Pancreas (tissue), 10 donors: ENCODE results near the gene SLC6A19. TPM values are rescaled to one million over a fixed set of nuclear protein-coding genes. Genes with fewer than 3 reads are reported as not detected.

ENCODE experiments used
- ATAC-seq, 4 donors: fragments of 200-7000 bp; cut with Tn5 transposase; one replicate each; pipeline versions ENCODE4 v1.8.0 to v1.9.1; 2020; ENCODE audit warnings: mild to moderate bottlenecking in 4 of 4, moderate library complexity in 4 of 4
- DNase-seq, 6 donors: peaks; one replicate each; pipeline ENCODE4 v3.0.0-alpha.2; 2020
- FAIRE-seq: peaks from 2 replicates; lab custom pipeline; 2012; peaks lifted over from hg19 to GRCh38; lab: Jason Lieb, UNC
- H3K27ac ChIP-seq, 4 donors: fragments of 200-600 bp; sonication (generic); 1 replicate in 3 of 4; 2 replicates in 1 of 4; pipeline versions ENCODE4 v1.5.0 to v1.8.0; 2020
- H3K27me3 ChIP-seq, 4 donors: fragments of 200-600 bp; one replicate each; pipeline ENCODE4 v1.8.0; 2021
- H3K36me3 ChIP-seq, 3 donors: fragments of 200-600 bp; sonication (generic) in 1 of 3; one replicate each; pipeline versions ENCODE4 v1.5.0 to v1.8.0; 2020 to 2021
- H3K4me1 ChIP-seq, 3 donors: fragments of 200-600 bp; one replicate each; pipeline ENCODE4 v1.8.0; 2021
- H3K4me3 ChIP-seq, 4 donors: fragments of 200-600 bp; sonication (generic) in 2 of 4; one replicate each; pipeline versions ENCODE4 v1.5.0 to v1.8.0; 2020 to 2021
- H3K9me3 ChIP-seq, 4 donors: fragments of 200-600 bp; one replicate each; pipeline ENCODE4 v1.8.0; 2021
- WGBS, 2 donors: extraction: QIAGEN DNeasy Blood & Tissue Kit; methylation state at CpG; one replicate each; pipeline ENCODE4 v1.1.7; 2013; 5-methylcytosine and 5-hydroxymethylcytosine counted together
- intact Hi-C, 3 donors: fragments of 100-400 bp; cut with DNase I; formaldehyde crosslinking; loops; one replicate each; pipeline versions ENCODE4 v1.11.1 to v1.14.2; 2022
- polyA plus RNA-seq, 2 donors: library from polyadenylated mRNA; stranded (reverse); fragments of 200-250 nt; gene quantifications; one replicate each; pipeline ENCODE4 v1.2.3, GENCODE V29; 2013
- total RNA-seq, 6 donors: library from RNA; stranded (reverse); fragmentation: NEBNext Ultra II Directional in 4 of 6; extraction: Animal tissue kit (Norgen Biotek cat#: 25700) in 4 of 6; gene quantifications; one replicate each; pipeline versions ENCODE4 v1.2.1 to v1.2.4, GENCODE V29; 2021 to 2023
- TF ChIP-seq, protein P1 (sequence below), 4 donors: fragments of 200-600 bp; sonication (generic) in 3 of 4; IDR thresholded peaks; one replicate each; pipeline versions ENCODE4 v1.5.0 to v1.8.0; 2021; ENCODE audit warnings: antibody characterized with exemption in 4 of 4
- donor health status: healthy with polysubstance abuse.
- donor health status: DM: no; HTN: no; CAD: no; lungs with moderate emphysema.
- donor health status: DM: no; HTN: no; CAD: no.
- donor health status: control.
- donor health status: control.
- donor health status: Bipolar disorder and iron deficiency.
- donor health status: DM: yes; HTN: yes; CAD: no.
- donor health status: DM: no; HTN: no; CAD: no.
- donor health status: DM: no; HTN: no; CAD: no.
- donor health status: DM: yes; HTN: yes; CAD: no.

SLC6A19 gene
- total RNA-seq: under 1 TPM; 0.08 to 0.37 (median 0.23) TPM
- 1 to 10 TPM; 1.1 to 3.9 TPM for polyA plus RNA-seq

DNA sequence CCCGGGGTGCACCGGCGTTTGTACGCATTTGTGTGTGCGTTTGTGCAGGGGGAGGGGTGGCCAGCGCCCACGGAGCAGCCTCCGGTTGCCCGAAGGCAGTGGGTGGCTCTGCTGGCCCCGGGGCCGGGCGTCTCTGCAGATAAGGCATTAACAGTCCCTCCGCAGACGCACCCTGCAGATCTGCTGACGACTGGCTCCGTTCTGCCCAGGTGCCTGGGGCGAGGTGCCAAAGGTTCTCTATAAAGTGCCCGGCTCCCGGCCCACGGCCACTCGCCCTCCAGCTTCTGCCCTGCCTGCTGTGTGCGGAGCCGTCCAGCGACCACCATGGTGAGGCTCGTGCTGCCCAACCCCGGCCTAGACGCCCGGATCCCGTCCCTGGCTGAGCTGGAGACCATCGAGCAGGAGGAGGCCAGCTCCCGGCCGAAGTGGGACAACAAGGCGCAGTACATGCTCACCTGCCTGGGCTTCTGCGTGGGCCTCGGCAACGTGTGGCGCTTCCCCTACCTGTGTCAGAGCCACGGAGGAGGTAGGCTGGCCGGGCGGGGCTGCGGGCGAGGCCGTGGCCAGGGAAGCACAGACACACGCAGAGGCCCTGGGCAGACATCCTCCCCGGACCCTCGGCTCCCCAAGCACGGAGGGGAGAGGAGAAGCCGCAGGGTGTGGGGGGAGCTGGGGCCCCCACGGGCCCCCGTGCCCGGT lies at the start of gene SLC6A19:
TSS of gene SLC6A19 (plus strand) at position 269 of the 699 bp plus-strand sequence. CDS start at position 325, 56 bp downstream.
- no peak within 1 kb of the TSS for H3K4me3 ChIP-seq
- H3K4me1 ChIP-seq: peaks cover 0 to 4% (median 3%) of the 10 kb centered on the region in 3 donors
- H3K27me3 ChIP-seq: no peaks in the 10 kb centered on the region
- H3K9me3 ChIP-seq: no peaks in the 10 kb centered on the region
- ATAC-seq: no peak
- FAIRE-seq: no peak
- TF ChIP-seq, protein P1, sequence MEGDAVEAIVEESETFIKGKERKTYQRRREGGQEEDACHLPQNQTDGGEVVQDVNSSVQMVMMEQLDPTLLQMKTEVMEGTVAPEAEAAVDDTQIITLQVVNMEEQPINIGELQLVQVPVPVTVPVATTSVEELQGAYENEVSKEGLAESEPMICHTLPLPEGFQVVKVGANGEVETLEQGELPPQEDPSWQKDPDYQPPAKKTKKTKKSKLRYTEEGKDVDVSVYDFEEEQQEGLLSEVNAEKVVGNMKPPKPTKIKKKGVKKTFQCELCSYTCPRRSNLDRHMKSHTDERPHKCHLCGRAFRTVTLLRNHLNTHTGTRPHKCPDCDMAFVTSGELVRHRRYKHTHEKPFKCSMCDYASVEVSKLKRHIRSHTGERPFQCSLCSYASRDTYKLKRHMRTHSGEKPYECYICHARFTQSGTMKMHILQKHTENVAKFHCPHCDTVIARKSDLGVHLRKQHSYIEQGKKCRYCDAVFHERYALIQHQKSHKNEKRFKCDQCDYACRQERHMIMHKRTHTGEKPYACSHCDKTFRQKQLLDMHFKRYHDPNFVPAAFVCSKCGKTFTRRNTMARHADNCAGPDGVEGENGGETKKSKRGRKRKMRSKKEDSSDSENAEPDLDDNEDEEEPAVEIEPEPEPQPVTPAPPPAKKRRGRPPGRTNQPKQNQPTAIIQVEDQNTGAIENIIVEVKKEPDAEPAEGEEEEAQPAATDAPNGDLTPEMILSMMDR (IDR thresholded peaks at IDR 0.05): no peak
- intact Hi-C loops: no loop called here
- no peak within 1 kb of the TSS for H3K27ac ChIP-seq
- 77 to 78% methylated on average over 51 of the region's 51 CpGs for WGBS, 2 donors
- DNase-seq: peak in 2 of 6 donors; percentile 42 to 74
- no peaks in the 10 kb centered on the region for H3K36me3 ChIP-seq

DNA sequence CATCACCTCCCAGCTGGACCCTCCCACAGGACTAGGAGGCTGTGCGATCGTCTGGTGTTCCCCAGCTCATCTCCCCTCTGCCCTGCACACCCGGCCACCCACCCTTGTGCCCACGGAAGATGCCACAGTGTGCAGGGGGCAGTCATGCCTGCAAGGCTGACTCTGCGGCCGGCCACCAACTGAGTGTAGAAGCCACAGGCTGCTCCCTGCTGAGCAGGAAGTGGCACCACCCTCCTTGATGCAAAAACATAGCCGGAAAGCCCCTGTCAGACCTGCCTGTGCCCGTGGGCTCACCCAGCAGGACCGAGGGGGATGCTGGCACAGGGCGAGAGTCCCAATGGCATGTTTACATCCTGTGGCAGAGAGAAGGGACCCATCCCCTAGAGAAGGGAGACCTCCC lies 49.2 kb upstream of the SLC6A19 start:
- TF ChIP-seq, protein P1 (IDR thresholded peaks at IDR 0.05): no peak
- no peak overlapping the region for H3K4me3 ChIP-seq
- no peaks in the 10 kb centered on the region for H3K4me1 ChIP-seq
- intact Hi-C loops: no loop called here
- H3K27ac ChIP-seq: peak overlapping the region in 1 of 4 donors; percentile 59
- FAIRE-seq (no peak), DNase-seq (no peak), ATAC-seq (peak in 2 of 4 donors; percentile 25 to 44)
- WGBS, 2 donors: 41 to 58% methylated on average over 10 of the region's 10 CpGs
- H3K27me3 ChIP-seq: peaks cover 0 to 6% (median 0%) of the 10 kb centered on the region in 4 donors
- H3K9me3 ChIP-seq: no peaks in the 10 kb centered on the region
- no peaks in the 10 kb centered on the region for H3K36me3 ChIP-seq

DNA sequence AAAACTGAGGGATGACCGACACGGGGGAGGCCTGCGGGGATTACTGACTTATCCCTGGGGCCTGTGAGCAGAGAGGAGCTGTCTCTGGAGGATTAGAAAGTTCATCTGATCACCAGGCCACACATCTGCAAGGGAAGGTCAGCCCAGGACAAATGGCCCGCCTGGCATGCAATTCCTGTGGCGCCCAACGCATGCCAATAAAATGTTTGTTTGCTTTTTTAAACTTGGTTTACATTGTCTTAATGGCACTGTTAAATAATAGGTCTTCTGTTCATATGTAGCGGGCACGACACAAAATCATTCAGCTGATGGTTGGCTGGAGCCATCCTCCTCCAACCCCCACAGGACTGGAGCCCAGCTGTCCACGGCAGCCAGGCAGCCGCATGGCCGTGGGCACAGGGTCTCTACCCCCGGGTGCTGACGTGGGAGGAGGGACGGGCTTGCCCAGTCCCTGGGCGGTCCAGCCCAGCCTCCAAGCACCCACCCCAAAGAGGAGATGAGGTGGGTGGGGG lies 48.6 kb upstream of the SLC6A19 start:
- H3K4me3 ChIP-seq: no peak overlapping the region
- no peaks in the 10 kb centered on the region for H3K36me3 ChIP-seq
- intact Hi-C loops: no loop called here
- no peaks in the 10 kb centered on the region for H3K9me3 ChIP-seq
- TF ChIP-seq, protein P1 (IDR thresholded peaks at IDR 0.05): no peak
- H3K27me3 ChIP-seq: peaks cover 0 to 6% (median 0%) of the 10 kb centered on the region in 4 donors
- no peak for DNase-seq
- ATAC-seq: peak; percentile 6 to 52 (median 32)
- WGBS, 2 donors: 44 to 45% methylated on average over 15 of the region's 15 CpGs
- no peak for FAIRE-seq
- H3K4me1 ChIP-seq: no peaks in the 10 kb centered on the region
- H3K27ac ChIP-seq: peak overlapping the region in 1 of 4 donors; percentile 59

DNA sequence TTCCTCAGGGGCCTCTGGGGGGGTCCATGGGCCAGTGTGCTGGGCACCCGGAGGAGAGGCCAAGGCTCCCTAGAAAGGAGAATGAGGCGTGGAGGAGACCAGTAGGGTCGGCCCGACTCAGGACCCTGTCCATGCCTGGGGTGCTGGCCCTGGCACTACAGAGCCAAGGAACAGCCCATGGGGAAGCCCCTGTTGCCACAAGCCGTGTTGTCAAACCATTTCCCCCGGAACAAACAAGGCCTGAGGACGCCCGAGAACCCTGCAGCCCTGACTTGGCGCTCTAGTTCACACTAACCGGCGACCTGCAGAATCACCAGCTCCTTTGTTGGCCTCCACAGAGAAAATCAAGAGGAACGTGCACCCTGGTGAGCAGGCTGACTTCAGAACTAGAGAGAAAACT lies 48.0 kb upstream of the SLC6A19 start:
- H3K4me1 ChIP-seq: no peaks in the 10 kb centered on the region
- WGBS, 2 donors: 47 to 63% methylated on average over 12 of the region's 12 CpGs
- no peak overlapping the region for H3K4me3 ChIP-seq
- TF ChIP-seq, protein P1 (IDR thresholded peaks at IDR 0.05): no peak
- FAIRE-seq (no peak), DNase-seq (no peak), ATAC-seq (peak; percentile 2 to 39 (median 19))
- intact Hi-C loops: no loop called here
- H3K27ac ChIP-seq: peak overlapping the region in 2 of 4 donors; percentile 37 to 59
- no peaks in the 10 kb centered on the region for H3K36me3 ChIP-seq
- H3K9me3 ChIP-seq: no peaks in the 10 kb centered on the region
- peaks cover 0 to 6% (median 0%) of the 10 kb centered on the region in 4 donors for H3K27me3 ChIP-seq
